Effector memory CD4-positive, alpha-beta T cell (primary cell): ENCODE measurements around the gene DNHD1.

Source experiments
- DNase-seq, 3 donors: peaks; one replicate each; pipeline ENCODE4 v3.0.0-alpha.2; 2020
- H3K27ac ChIP-seq: 2 replicates; pipeline ENCODE4 v1.7.0; 2013; ENCODE audit warnings: mild to moderate bottlenecking, low read length, moderate library complexity; ENCODE audit not compliant: insufficient read depth, poor library complexity, severe bottlenecking
- H3K27me3 ChIP-seq: replicated peaks from 2 replicates; pipeline ENCODE4 v1.7.0; 2013; ENCODE audit warnings: mild to moderate bottlenecking, low read length; ENCODE audit not compliant: insufficient read depth, control insufficient read depth, poor library complexity, severe bottlenecking
- H3K36me3 ChIP-seq: 2 replicates; pipeline ENCODE4 v1.7.0; 2013; ENCODE audit warnings: mild to moderate bottlenecking, low read length, moderate library complexity; ENCODE audit not compliant: control insufficient read depth, insufficient read depth
- H3K4me1 ChIP-seq: 2 replicates; pipeline ENCODE4 v1.7.0; 2013; ENCODE audit warnings: low read length, mild to moderate bottlenecking; ENCODE audit not compliant: control insufficient read depth, insufficient read depth, poor library complexity, severe bottlenecking
- H3K4me3 ChIP-seq: 2 replicates; pipeline ENCODE4 v1.7.0; 2013; ENCODE audit warnings: low read length, low read depth, mild to moderate bottlenecking; ENCODE audit not compliant: insufficient read depth, poor library complexity, severe bottlenecking
- H3K9me3 ChIP-seq: 2 replicates; pipeline ENCODE4 v1.7.0; 2013; ENCODE audit warnings: mild to moderate bottlenecking, low read length, moderate library complexity; ENCODE audit not compliant: control insufficient read depth

The DNHD1 gene

GRCh38 chr11:6602096-6602940, 105.2 kb downstream of the DNHD1 start:
- no peaks in the 10 kb centered on the region for H3K9me3 ChIP-seq
- H3K4me1 ChIP-seq: peaks cover 29% of the 10 kb centered on the region
- peak overlapping the region; percentile 95 for H3K4me3 ChIP-seq
- peak overlapping the region; percentile 82 for H3K27ac ChIP-seq
- DNase-seq: no peak
- H3K27me3 ChIP-seq: no peaks in the 10 kb centered on the region
- peaks cover 40% of the 10 kb centered on the region for H3K36me3 ChIP-seq

GRCh38 chr11:6603287-6604080, 106.4 kb downstream of the DNHD1 start, which contains the start of the genes ILK and RRP8:
Gene ILK, plus strand, starts transcription at chr11:6603774. Its CDS starts 498 bp downstream, at chr11:6604272.
Gene RRP8, minus strand, starts transcription at chr11:6603616. Its CDS starts 114 bp downstream, at chr11:6603502.
- Histone ChIP-seq H3K36me3 (peaks cover 39% of the 10 kb centered on the region), H3K9me3 (no peaks in the 10 kb centered on the region), H3K4me1 (peaks cover 38% of the 10 kb centered on the region), H3K4me3 (peak within 1 kb of the TSS; percentile 95), H3K27me3 (no peaks in the 10 kb centered on the region), H3K27ac (peak within 1 kb of the TSS; percentile 82)
- DNase-seq: peak; percentile 76 to 80 (median 76)

- no peaks in the 10 kb centered on the region for H3K27me3 ChIP-seq
- peak overlapping the region; percentile 95 for H3K4me3 ChIP-seq
- no peaks in the 10 kb centered on the region for H3K9me3 ChIP-seq
- DNase-seq: peak in 2 of 3 donors; percentile 26 to 30
- peak overlapping the region; percentile 82 for H3K27ac ChIP-seq
- H3K36me3 ChIP-seq: peaks cover 39% of the 10 kb centered on the region
- H3K4me1 ChIP-seq: peaks cover 38% of the 10 kb centered on the region
Measured at GRCh38 chr11:6604081-6604626, 107.1 kb downstream of the DNHD1 start.

GRCh38 chr11:6604790-6605189, 107.7 kb downstream of the DNHD1 start:
- Histone ChIP-seq H3K9me3 (no peaks in the 10 kb centered on the region), H3K4me1 (peaks cover 38% of the 10 kb centered on the region), H3K36me3 (peaks cover 39% of the 10 kb centered on the region), H3K27me3 (no peaks in the 10 kb centered on the region), H3K4me3 (peak overlapping the region; percentile 95), H3K27ac (peak overlapping the region; percentile 82)
- no peak for DNase-seq

GRCh38 chr11:6606471-6607189, 109.5 kb downstream of the DNHD1 start:
- H3K27me3 ChIP-seq: no peaks in the 10 kb centered on the region
- no peaks in the 10 kb centered on the region for H3K9me3 ChIP-seq
- peaks cover 46% of the 10 kb centered on the region for H3K4me1 ChIP-seq
- H3K27ac ChIP-seq: peak overlapping the region; percentile 53
- peak; percentile 27 to 58 (median 28) for DNase-seq
- H3K4me3 ChIP-seq: peak overlapping the region; percentile 3
- peaks cover 34% of the 10 kb centered on the region for H3K36me3 ChIP-seq

- Histone ChIP-seq H3K36me3 (peaks cover 32% of the 10 kb centered on the region), H3K27me3 (no peaks in the 10 kb centered on the region), H3K27ac (peak overlapping the region; percentile 53), H3K9me3 (no peaks in the 10 kb centered on the region), H3K4me3 (peak overlapping the region; percentile 3), H3K4me1 (peaks cover 46% of the 10 kb centered on the region)
- DNase-seq: no peak
Measured at GRCh38 chr11:6607190-6607795, 110.2 kb downstream of the DNHD1 start.

- peak overlapping the region; percentile 53 for H3K27ac ChIP-seq
- H3K4me1 ChIP-seq: peaks cover 50% of the 10 kb centered on the region
- no peaks in the 10 kb centered on the region for H3K9me3 ChIP-seq
- peaks cover 32% of the 10 kb centered on the region for H3K36me3 ChIP-seq
- H3K27me3 ChIP-seq: no peaks in the 10 kb centered on the region
- DNase-seq: no peak
- H3K4me3 ChIP-seq: no peak overlapping the region
Measured at GRCh38 chr11:6608011-6608410, 110.9 kb downstream of the DNHD1 start.

GRCh38 chr11:6608726-6609501, 111.8 kb downstream of the DNHD1 start:
- DNase-seq: no peak
- Histone ChIP-seq H3K27ac (no peak overlapping the region), H3K36me3 (peaks cover 32% of the 10 kb centered on the region), H3K27me3 (no peaks in the 10 kb centered on the region), H3K9me3 (no peaks in the 10 kb centered on the region), H3K4me3 (no peak overlapping the region), H3K4me1 (peaks cover 51% of the 10 kb centered on the region)
